Measurements from ENCODE around the gene GPR34. TPM values are rescaled to one million over a fixed set of nuclear protein-coding genes. Genes with fewer than 3 reads are reported as not detected.

GPR34 gene
- total and polyA plus RNA-seq, 2 of the 13 experiments (the other 11 are each of a cell fraction or from before 2014, with no cell fraction given), result not detected

- TF ChIP-seq, protein P1, sequence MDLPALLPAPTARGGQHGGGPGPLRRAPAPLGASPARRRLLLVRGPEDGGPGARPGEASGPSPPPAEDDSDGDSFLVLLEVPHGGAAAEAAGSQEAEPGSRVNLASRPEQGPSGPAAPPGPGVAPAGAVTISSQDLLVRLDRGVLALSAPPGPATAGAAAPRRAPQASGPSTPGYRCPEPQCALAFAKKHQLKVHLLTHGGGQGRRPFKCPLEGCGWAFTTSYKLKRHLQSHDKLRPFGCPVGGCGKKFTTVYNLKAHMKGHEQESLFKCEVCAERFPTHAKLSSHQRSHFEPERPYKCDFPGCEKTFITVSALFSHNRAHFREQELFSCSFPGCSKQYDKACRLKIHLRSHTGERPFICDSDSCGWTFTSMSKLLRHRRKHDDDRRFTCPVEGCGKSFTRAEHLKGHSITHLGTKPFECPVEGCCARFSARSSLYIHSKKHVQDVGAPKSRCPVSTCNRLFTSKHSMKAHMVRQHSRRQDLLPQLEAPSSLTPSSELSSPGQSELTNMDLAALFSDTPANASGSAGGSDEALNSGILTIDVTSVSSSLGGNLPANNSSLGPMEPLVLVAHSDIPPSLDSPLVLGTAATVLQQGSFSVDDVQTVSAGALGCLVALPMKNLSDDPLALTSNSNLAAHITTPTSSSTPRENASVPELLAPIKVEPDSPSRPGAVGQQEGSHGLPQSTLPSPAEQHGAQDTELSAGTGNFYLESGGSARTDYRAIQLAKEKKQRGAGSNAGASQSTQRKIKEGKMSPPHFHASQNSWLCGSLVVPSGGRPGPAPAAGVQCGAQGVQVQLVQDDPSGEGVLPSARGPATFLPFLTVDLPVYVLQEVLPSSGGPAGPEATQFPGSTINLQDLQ (CRISPR knock-in tag; IDR thresholded peaks at IDR 0.05), result no peak
- TF ChIP-seq ADNP (CRISPR knock-in tag; IDR thresholded peaks at IDR 0.05), result no peak
- no peak for TF ChIP-seq SATB2 (CRISPR knock-in tag; IDR thresholded peaks at IDR 0.05)
- no peak for TF ChIP-seq KLF15 (CRISPR knock-in tag; IDR thresholded peaks at IDR 0.05; ENCODE audit: borderline replicate concordance)
- TF ChIP-seq ZNF510 (CRISPR knock-in tag; IDR thresholded peaks at IDR 0.05; ENCODE audit: low read depth), result no peak
- no peak for TF ChIP-seq ZNF484 (CRISPR knock-in tag; IDR thresholded peaks at IDR 0.05; ENCODE audit: borderline replicate concordance, low read depth)
- no peak for TF ChIP-seq ZNF841 (CRISPR knock-in tag; IDR thresholded peaks at IDR 0.05; ENCODE audit: borderline replicate concordance)
- TF ChIP-seq, protein P2, sequence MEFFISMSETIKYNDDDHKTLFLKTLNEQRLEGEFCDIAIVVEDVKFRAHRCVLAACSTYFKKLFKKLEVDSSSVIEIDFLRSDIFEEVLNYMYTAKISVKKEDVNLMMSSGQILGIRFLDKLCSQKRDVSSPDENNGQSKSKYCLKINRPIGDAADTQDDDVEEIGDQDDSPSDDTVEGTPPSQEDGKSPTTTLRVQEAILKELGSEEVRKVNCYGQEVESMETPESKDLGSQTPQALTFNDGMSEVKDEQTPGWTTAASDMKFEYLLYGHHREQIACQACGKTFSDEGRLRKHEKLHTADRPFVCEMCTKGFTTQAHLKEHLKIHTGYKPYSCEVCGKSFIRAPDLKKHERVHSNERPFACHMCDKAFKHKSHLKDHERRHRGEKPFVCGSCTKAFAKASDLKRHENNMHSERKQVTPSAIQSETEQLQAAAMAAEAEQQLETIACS (CRISPR knock-in tag; IDR thresholded peaks at IDR 0.05), result no peak
These were observed 3.8 kb upstream of the GPR34 start (continued) for GRCh38 chrX:41684940-41685339.

DNA sequence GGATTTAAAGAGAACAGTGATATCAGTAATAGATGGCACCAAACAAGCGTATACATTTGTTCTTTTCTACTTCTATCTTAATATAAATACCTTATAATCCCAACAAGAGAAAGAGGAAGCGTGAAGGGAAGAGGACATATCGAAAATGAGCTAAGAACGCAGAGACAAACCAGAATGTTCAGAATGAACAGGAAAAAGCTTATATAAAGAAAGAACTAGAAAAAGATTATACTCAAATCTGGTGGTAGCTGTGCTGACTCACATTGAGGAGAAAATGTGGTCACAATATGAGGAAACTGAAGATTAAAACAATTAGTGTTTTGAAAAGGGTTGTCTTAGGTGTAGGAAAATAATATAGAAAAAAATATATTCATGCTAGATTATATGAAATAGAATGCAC lies 2.0 kb upstream of the GPR34 start:
- ATAC-seq (no peak), FAIRE-seq (no peak), DNase-seq (ENCODE audit: low spot score) (no peak)
- H4K20me1 ChIP-seq (ENCODE audit: insufficient read depth, low read length), result no peaks in the 10 kb centered on the region
- POLR2A ChIA-PET, result no interaction called here
- CTCF ChIA-PET (ENCODE audit: low intra/inter-chr PET ratio, low total read pairs), result no interaction called here
- intact Hi-C loops (cut with micrococcal nuclease; ENCODE audit: unreplicated experiment) (no loop called here), in situ Hi-C loops (cut with HindIII; ENCODE audit: extremely low pct_ligation_motif_present, low pct_unique_long_range_greater_than_20kb) (no loop called here)
- BruUV-seq (replicated peaks), result no TSS peak
- no peak overlapping the region for H3K4me2 ChIP-seq (ENCODE audit: low read depth, low read length)
- no peak overlapping the region for H3K4me3 ChIP-seq (replicated peaks in 1 of 3; ENCODE audit: insufficient read depth in 1 of 3, low read depth in 2 of 3, low read length in 3 of 3)
- no peak overlapping the region for H3K9ac ChIP-seq (ENCODE audit: insufficient read depth, low read depth, low read length)
- H3K27me3 ChIP-seq (ENCODE audit: control insufficient read depth in 1 of 2, insufficient read depth in 2 of 2, low read length in 2 of 2), result no peaks in the 10 kb centered on the region
- no peaks in the 10 kb centered on the region for H3K4me1 ChIP-seq (ENCODE audit: insufficient read depth, low read length)
- H3K36me3 ChIP-seq (replicated peaks in 1 of 2; ENCODE audit: control insufficient read depth in 1 of 2, insufficient read depth in 2 of 2, low read length in 2 of 2), result no peaks in the 10 kb centered on the region
- no peaks in the 10 kb centered on the region for H3K79me2 ChIP-seq (ENCODE audit: insufficient read depth, low read length)
- H2AFZ ChIP-seq (ENCODE audit: low read length), result no peak overlapping the region
- 98% methylated on average over 4 of the region's 4 CpGs for WGBS (ENCODE audit: low lambda C conversion rate)
- H3K27ac ChIP-seq (ENCODE audit: extremely low read length, insufficient read depth, low read length), result no peak overlapping the region
- no peaks in the 10 kb centered on the region for H3K9me3 ChIP-seq (ENCODE audit: low read length)
- TF ChIP-seq SATB2 (CRISPR knock-in tag; IDR thresholded peaks at IDR 0.05), result no peak
- TF ChIP-seq ZFX (CRISPR knock-in tag; IDR thresholded peaks at IDR 0.05; ENCODE audit: low read depth), result no peak
- TF ChIP-seq, protein P3, sequence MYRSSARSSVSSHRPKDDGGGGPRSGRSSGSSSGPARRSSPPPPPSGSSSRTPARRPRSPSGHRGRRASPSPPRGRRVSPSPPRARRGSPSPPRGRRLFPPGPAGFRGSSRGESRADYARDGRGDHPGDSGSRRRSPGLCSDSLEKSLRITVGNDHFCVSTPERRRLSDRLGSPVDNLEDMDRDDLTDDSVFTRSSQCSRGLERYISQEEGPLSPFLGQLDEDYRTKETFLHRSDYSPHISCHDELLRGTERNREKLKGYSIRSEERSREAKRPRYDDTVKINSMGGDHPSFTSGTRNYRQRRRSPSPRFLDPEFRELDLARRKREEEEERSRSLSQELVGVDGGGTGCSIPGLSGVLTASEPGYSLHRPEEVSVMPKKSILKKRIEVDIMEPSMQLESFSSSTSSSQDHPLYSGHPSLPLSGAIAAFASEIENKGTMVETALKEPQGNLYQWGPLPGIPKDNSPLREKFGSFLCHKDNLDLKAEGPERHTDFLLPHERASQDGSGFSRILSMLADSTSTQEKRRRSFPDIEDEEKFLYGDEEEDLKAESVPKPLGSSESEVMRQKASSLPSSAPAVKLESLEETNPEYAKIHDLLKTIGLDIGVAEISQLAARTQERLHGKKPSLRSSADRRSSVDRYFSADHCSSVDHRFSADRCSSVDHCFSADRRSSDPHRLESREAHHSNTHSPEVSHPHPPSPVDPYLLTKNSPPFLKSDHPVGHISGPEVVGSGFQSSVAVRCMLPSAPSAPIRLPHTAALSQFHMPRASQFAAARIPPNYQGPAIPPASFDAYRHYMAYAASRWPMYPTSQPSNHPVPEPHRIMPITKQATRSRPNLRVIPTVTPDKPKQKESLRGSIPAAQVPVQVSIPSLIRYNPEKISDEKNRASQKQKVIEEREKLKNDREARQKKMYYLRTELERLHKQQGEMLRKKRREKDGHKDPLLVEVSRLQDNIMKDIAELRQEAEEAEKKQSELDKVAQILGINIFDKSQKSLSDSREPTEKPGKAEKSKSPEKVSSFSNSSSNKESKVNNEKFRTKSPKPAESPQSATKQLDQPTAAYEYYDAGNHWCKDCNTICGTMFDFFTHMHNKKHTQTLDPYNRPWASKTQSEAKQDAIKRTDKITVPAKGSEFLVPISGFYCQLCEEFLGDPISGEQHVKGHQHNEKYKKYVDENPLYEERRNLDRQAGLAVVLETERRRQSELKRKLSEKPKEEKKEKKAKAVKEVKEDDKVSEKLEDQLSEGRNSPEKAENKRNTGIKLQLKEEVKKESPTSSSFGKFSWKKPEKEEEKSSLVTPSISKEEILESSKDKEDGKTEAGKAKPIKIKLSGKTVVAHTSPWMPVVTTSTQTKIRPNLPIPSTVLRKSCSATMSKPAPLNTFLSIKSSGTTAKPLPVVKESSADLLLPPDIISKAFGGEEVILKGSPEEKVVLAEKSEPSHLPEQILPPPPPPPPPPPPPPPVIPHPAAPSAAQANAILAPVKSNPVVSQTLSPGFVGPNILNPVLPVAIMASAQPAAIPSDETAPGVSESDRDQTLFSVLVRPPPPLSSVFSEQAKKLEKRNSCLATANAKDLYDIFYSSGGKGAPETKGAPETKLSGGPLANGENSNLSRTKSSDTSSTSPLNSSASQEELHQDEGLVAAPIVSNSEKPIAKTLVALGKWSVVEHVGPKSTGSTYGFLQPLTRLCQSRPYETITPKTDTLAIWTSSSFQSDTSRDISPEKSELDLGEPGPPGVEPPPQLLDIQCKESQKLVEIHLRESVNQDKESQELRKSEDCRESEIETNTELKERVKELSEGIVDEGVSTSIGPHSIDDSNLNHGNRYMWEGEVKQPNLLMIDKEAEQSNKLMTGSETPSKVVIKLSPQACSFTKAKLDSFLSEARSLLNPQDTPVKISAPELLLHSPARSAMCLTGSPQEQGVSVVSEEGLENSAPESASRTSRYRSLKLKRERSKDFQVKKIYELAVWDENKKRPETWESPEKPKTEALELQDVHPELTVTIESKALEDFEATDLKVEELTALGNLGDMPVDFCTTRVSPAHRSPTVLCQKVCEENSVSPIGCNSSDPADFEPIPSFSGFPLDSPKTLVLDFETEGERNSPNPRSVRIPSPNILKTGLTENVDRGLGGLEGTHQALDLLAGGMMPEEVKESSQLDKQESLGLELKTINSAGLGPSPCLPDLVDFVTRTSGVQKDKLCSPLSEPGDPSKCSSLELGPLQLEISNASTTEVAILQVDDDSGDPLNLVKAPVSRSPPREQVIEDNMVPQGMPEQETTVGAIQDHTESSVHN (CRISPR knock-in tag; IDR thresholded peaks at IDR 0.05), result no peak
- no peak for TF ChIP-seq REPIN1 (CRISPR knock-in tag; IDR thresholded peaks at IDR 0.05; ENCODE audit: borderline replicate concordance, low read depth)

Data from HepG2 (cell line).